Neuronal stem cell (in vitro differentiated cells): Measurements from ENCODE around the gene GPHN.

Source experiments
- DNase-seq: peaks from one replicate; pipeline ENCODE4 v3.0.0-alpha.2; 2013; ENCODE audit warnings: low spot score
- H2AFZ ChIP-seq: one replicate; pipeline ENCODE4 v1.6.1; 2013; ENCODE audit warnings: mild to moderate bottlenecking, low read length, inconsistent platforms
- H2AK5ac ChIP-seq: 2 replicates; pipeline ENCODE4 v1.6.1; 2013; ENCODE audit warnings: low read depth, mild to moderate bottlenecking, inconsistent platforms, low read length, moderate library complexity, mixed read lengths
- H2BK120ac ChIP-seq: 2 replicates; pipeline ENCODE4 v1.6.1; 2013; ENCODE audit warnings: low read depth, mild to moderate bottlenecking, inconsistent platforms, low read length, moderate library complexity, mixed read lengths
- H2BK12ac ChIP-seq: one replicate; pipeline ENCODE4 v1.6.1; 2013; ENCODE audit warnings: low read length, inconsistent platforms
- H2BK15ac ChIP-seq: 2 replicates; pipeline ENCODE4 v1.6.1; 2013; ENCODE audit warnings: mild to moderate bottlenecking, low read length, inconsistent platforms, mixed read lengths
- H2BK5ac ChIP-seq: one replicate; pipeline ENCODE4 v1.6.1; 2013; ENCODE audit warnings: inconsistent platforms, mild to moderate bottlenecking, low read length, moderate library complexity
- H3K14ac ChIP-seq: one replicate; pipeline ENCODE4 v1.6.1; 2013; ENCODE audit warnings: low read length, inconsistent platforms
- H3K18ac ChIP-seq: 2 replicates; pipeline ENCODE4 v1.6.1; 2013; ENCODE audit warnings: low read length, inconsistent platforms
- H3K23ac ChIP-seq: 2 replicates; pipeline ENCODE4 v1.6.1; 2013; ENCODE audit warnings: low read depth, mild to moderate bottlenecking, mixed read lengths, low read length, inconsistent platforms; ENCODE audit not compliant: poor library complexity
- H3K27ac ChIP-seq: replicated peaks from 3 replicates; pipeline ENCODE4 v1.5.1; 2013; ENCODE audit warnings: low read length, inconsistent platforms
- H3K27me3 ChIP-seq, 3 experiments: 2 replicates each; pipeline ENCODE4 v1.6.1; 2013; ENCODE audit warnings: low read length in 3 of 3, mild to moderate bottlenecking in 2 of 3, inconsistent platforms in 1 of 3, low read depth in 1 of 3, mixed read lengths in 1 of 3, moderate library complexity in 1 of 3; ENCODE audit not compliant: control insufficient read depth in 3 of 3, insufficient read depth in 3 of 3
- H3K36me3 ChIP-seq, 2 donors: replicated peaks in 1 of 2; 2 replicates each; pipeline ENCODE4 v1.6.1; 2013; ENCODE audit warnings: low read length in 2 of 2; ENCODE audit not compliant: control insufficient read depth in 2 of 2, insufficient read depth in 2 of 2
- H3K4ac ChIP-seq: 2 replicates; pipeline ENCODE4 v1.6.1; 2013; ENCODE audit warnings: inconsistent platforms, mild to moderate bottlenecking, low read length, moderate library complexity
- H3K4me1 ChIP-seq, 2 donors: 1 replicate in 1 of 2; 2 replicates in 1 of 2; pipeline ENCODE4 v1.6.1; 2013; ENCODE audit warnings: low read length in 2 of 2, low read depth in 1 of 2; ENCODE audit not compliant: control insufficient read depth in 2 of 2, insufficient read depth in 1 of 2
- H3K4me2 ChIP-seq: one replicate; pipeline ENCODE4 v1.6.1; 2013; ENCODE audit warnings: mild to moderate bottlenecking, low read length, inconsistent platforms; ENCODE audit not compliant: insufficient read depth, poor library complexity, severe bottlenecking
- H3K4me3 ChIP-seq, 2 donors: 2 replicates each; pipeline ENCODE4 v1.5.1; 2013; ENCODE audit warnings: low read length in 2 of 2, mild to moderate bottlenecking in 2 of 2, inconsistent platforms in 1 of 2, moderate library complexity in 1 of 2
- H3K79me1 ChIP-seq: one replicate; pipeline ENCODE4 v1.6.1; 2013; ENCODE audit warnings: low read depth, mild to moderate bottlenecking, inconsistent platforms, low read length, moderate library complexity
- H3K9ac ChIP-seq: one replicate; pipeline ENCODE4 v1.6.1; 2013; ENCODE audit warnings: mild to moderate bottlenecking, low read depth, low read length, inconsistent platforms; ENCODE audit not compliant: poor library complexity
- H3K9me3 ChIP-seq, 2 donors: replicated peaks in 1 of 2; 2 replicates each; pipeline versions ENCODE3 to v1.6.1; 2013; ENCODE audit warnings: low read length in 2 of 2, mild to moderate bottlenecking in 2 of 2, inconsistent platforms in 1 of 2, low read depth in 1 of 2, mixed read lengths in 1 of 2, moderate library complexity in 1 of 2; ENCODE audit not compliant: control insufficient read depth in 2 of 2, insufficient read depth in 1 of 2
- H4K8ac ChIP-seq: one replicate; pipeline ENCODE4 v1.6.1; 2013; ENCODE audit warnings: low read depth, mild to moderate bottlenecking, inconsistent platforms, low read length, moderate library complexity
- H4K91ac ChIP-seq: one replicate; pipeline ENCODE4 v1.6.1; 2013; ENCODE audit warnings: low read length, low read depth, mild to moderate bottlenecking, inconsistent platforms; ENCODE audit not compliant: poor library complexity
- WGBS, 2 donors: extraction: QIAGEN DNeasy Blood & Tissue Kit; methylation state at CpG; one replicate each; pipeline ENCODE4 v1.1.7; 2013; ENCODE audit warnings: missing lambda C conversion rate in 2 of 2, mixed read lengths in 1 of 2; ENCODE audit not compliant: insufficient read length in 2 of 2, insufficient replicate concordance in 1 of 2; ENCODE audit errors: extremely low coverage in 2 of 2; 5-methylcytosine and 5-hydroxymethylcytosine counted together

The GPHN gene

GRCh38 chr14:66916421-66916820, 408.5 kb downstream of the GPHN start:
- Histone ChIP-seq H4K8ac (no peak overlapping the region), H3K4me3 (no peak overlapping the region), H3K14ac (no peak overlapping the region), H3K4me2 (no peak overlapping the region), H4K91ac (no peak overlapping the region), H3K36me3 (peaks cover 0 to 9% of the 10 kb centered on the region in 2 donors), H3K23ac (no peak overlapping the region), H3K18ac (no peak overlapping the region), H3K27ac (no peak overlapping the region), H3K79me1 (no peaks in the 10 kb centered on the region), H3K4ac (no peak overlapping the region), H2BK5ac (no peak overlapping the region), H3K9ac (no peak overlapping the region), H3K4me1 (no peaks in the 10 kb centered on the region), H2BK12ac (no peak overlapping the region), H3K27me3 (no peaks in the 10 kb centered on the region), H2BK120ac (no peak overlapping the region), H2BK15ac (no peak overlapping the region), H2AK5ac (no peak overlapping the region), H2AFZ (no peak overlapping the region), H3K9me3 (no peaks in the 10 kb centered on the region)
- no CpG with 5 or more reads among the region's 1 CpG for WGBS, 2 donors
- no peak for DNase-seq

GRCh38 chr14:66918527-66918926, 410.6 kb downstream of the GPHN start:
- no peak overlapping the region for H2BK15ac ChIP-seq
- no peak overlapping the region for H3K4me2 ChIP-seq
- no peaks in the 10 kb centered on the region for H3K4me1 ChIP-seq
- no peaks in the 10 kb centered on the region for H3K9me3 ChIP-seq
- H3K27me3 ChIP-seq: no peaks in the 10 kb centered on the region
- H2BK5ac ChIP-seq: no peak overlapping the region
- no peak overlapping the region for H4K8ac ChIP-seq
- H2AFZ ChIP-seq: no peak overlapping the region
- H4K91ac ChIP-seq: no peak overlapping the region
- H3K36me3 ChIP-seq: peaks cover 0 to 19% of the 10 kb centered on the region in 2 donors
- H2AK5ac ChIP-seq: no peak overlapping the region
- H3K18ac ChIP-seq: no peak overlapping the region
- no peak for DNase-seq
- no peak overlapping the region for H3K9ac ChIP-seq
- no peaks in the 10 kb centered on the region for H3K79me1 ChIP-seq
- H3K4me3 ChIP-seq: no peak overlapping the region
- H3K4ac ChIP-seq: no peak overlapping the region
- no peak overlapping the region for H3K27ac ChIP-seq
- H2BK120ac ChIP-seq: no peak overlapping the region
- no CpG with 5 or more reads among the region's 5 CpGs for WGBS, 2 donors
- H2BK12ac ChIP-seq: no peak overlapping the region
- no peak overlapping the region for H3K14ac ChIP-seq
- no peak overlapping the region for H3K23ac ChIP-seq

- Histone ChIP-seq H4K8ac (no peak overlapping the region), H2AFZ (no peak overlapping the region), H3K27ac (no peak overlapping the region), H3K79me1 (no peaks in the 10 kb centered on the region), H2BK5ac (no peak overlapping the region), H3K9me3 (no peaks in the 10 kb centered on the region), H2AK5ac (no peak overlapping the region), H2BK12ac (no peak overlapping the region), H2BK120ac (no peak overlapping the region), H3K4me2 (no peak overlapping the region), H2BK15ac (no peak overlapping the region), H3K4me1 (no peaks in the 10 kb centered on the region), H3K4ac (no peak overlapping the region), H3K23ac (no peak overlapping the region), H3K4me3 (no peak overlapping the region), H3K9ac (no peak overlapping the region), H3K27me3 (no peaks in the 10 kb centered on the region), H4K91ac (no peak overlapping the region), H3K18ac (no peak overlapping the region), H3K36me3 (peaks cover 0 to 31% of the 10 kb centered on the region in 2 donors), H3K14ac (no peak overlapping the region)
- 100% methylated on average over 1 of the region's 1 CpG; no CpG with 5 or more reads in 1 of the 2 donors for WGBS, 2 donors
- DNase-seq: no peak
Observed at GRCh38 chr14:66920196-66920595, 412.2 kb downstream of the GPHN start.

- Histone ChIP-seq H3K79me1 (no peaks in the 10 kb centered on the region), H3K18ac (no peak overlapping the region), H3K27ac (no peak overlapping the region), H2BK120ac (no peak overlapping the region), H3K4me1 (no peaks in the 10 kb centered on the region), H3K4me2 (no peak overlapping the region), H2AFZ (no peak overlapping the region), H3K9me3 (no peaks in the 10 kb centered on the region), H4K8ac (no peak overlapping the region), H3K23ac (no peak overlapping the region), H3K27me3 (no peaks in the 10 kb centered on the region), H3K4ac (no peak overlapping the region), H2BK5ac (no peak overlapping the region), H2BK15ac (no peak overlapping the region), H4K91ac (no peak overlapping the region), H3K14ac (no peak overlapping the region), H3K9ac (no peak overlapping the region), H3K36me3 (peaks cover 0 to 25% of the 10 kb centered on the region in 2 donors), H2AK5ac (no peak overlapping the region), H2BK12ac (no peak overlapping the region), H3K4me3 (no peak overlapping the region)
- WGBS, 2 donors: no CpG with 5 or more reads among the region's 1 CpG
- DNase-seq: no peak
Observed at GRCh38 chr14:66923251-66923650, 415.3 kb downstream of the GPHN start.
